HepG2 (cell line): ENCODE measurements around the gene SLIRP.

Experiments
- CBX1 ChIP-seq: IDR thresholded peaks from one replicate; pipeline ENCODE4 v1.6.1; 2016; ENCODE audit warnings: antibody characterized with exemption, low read depth
- CTCF ChIP-seq: sonication (generic); formaldehyde crosslinking; IDR thresholded peaks from 2 replicates; pipeline ENCODE4 v1.5.0; 2020; ENCODE audit warnings: mild to moderate bottlenecking, missing genetic modification reagents, moderate library complexity
- EZH2 ChIP-seq: conservative IDR thresholded peaks from 2 replicates; pipeline ENCODE4 v1.6.1; 2012; ENCODE audit warnings: mild to moderate bottlenecking, low read depth, low read length, moderate library complexity
- HNF1A ChIP-seq, 2 experiments: sonication (generic) in 1 of 2; formaldehyde crosslinking in 1 of 2; IDR thresholded peaks; 2 replicates each; pipeline versions ENCODE4 v1.4.0 to v1.6.1; 2016 to 2020; ENCODE audit warnings: borderline replicate concordance in 1 of 2, low read depth in 1 of 2, mild to moderate bottlenecking in 1 of 2, missing genetic modification reagents in 1 of 2
- JUNB ChIP-seq: sonication (generic); formaldehyde crosslinking; IDR thresholded peaks from 2 replicates; pipeline ENCODE4 v1.8.0; 2022; ENCODE audit warnings: missing genetic modification reagents, mild to moderate bottlenecking, borderline replicate concordance
- NFAT5 ChIP-seq: sonication (generic); formaldehyde crosslinking; IDR thresholded peaks from 2 replicates; pipeline ENCODE4 v1.4.0; 2020; ENCODE audit warnings: missing genetic modification reagents
- POLR2A ChIP-seq, 2 experiments: IDR thresholded peaks; 2 replicates each; pipeline ENCODE4 v1.6.1; 2011; ENCODE audit warnings: low read depth in 2 of 2, low read length in 2 of 2, mild to moderate bottlenecking in 1 of 2, moderate library complexity in 1 of 2; ENCODE audit not compliant: insufficient read depth in 1 of 2
- POLR2AphosphoS5 ChIP-seq: IDR thresholded peaks from 2 replicates; pipeline ENCODE4 v1.6.1; 2012; ENCODE audit warnings: low read depth, low read length
- ZNF749 ChIP-seq: sonication (generic); formaldehyde crosslinking; IDR thresholded peaks from 2 replicates; pipeline ENCODE4 v1.8.0; 2022; ENCODE audit warnings: mild to moderate bottlenecking, missing genetic modification reagents, moderate library complexity, borderline replicate concordance

GRCh38 chr14:77763316-77763715 is 55.4 kb downstream of the SLIRP start:
- TF ChIP-seq EZH2 (no peak), ZNF749 (CRISPR knock-in tag) (no peak), POLR2A (IDR thresholded peaks at IDR 0.05; ENCODE audit: insufficient read depth in 1 of 2, low read depth in 2 of 2, low read length in 2 of 2) (no peak), CTCF (no peak), CBX1 (no peak), POLR2AphosphoS5 (no peak), JUNB (CRISPR knock-in tag) (no peak), NFAT5 (CRISPR knock-in tag) (no peak), HNF1A (IDR thresholded peaks at IDR 0.05; ENCODE audit: low read depth) (no peak), HNF1A (CRISPR knock-in tag; IDR thresholded peaks at IDR 0.05; ENCODE audit: borderline replicate concordance) (no peak)
